AG10803 (cell line): ENCODE measurements around the gene MYL7.

Experiments used
- DNase-seq: peaks from one replicate; pipeline ENCODE4 v3.0.0; 2010; ENCODE audit warnings: low read depth
- H3K4me3 ChIP-seq: 2 replicates; pipeline ENCODE4 v1.5.1; 2011; ENCODE audit warnings: mild to moderate bottlenecking, low read length, control low read depth
- CTCF ChIP-seq: conservative IDR thresholded peaks from 2 replicates; pipeline ENCODE4 v1.5.1; 2011; ENCODE audit warnings: mild to moderate bottlenecking, low read length, control low read depth, inconsistent platforms

Gene MYL7

DNA sequence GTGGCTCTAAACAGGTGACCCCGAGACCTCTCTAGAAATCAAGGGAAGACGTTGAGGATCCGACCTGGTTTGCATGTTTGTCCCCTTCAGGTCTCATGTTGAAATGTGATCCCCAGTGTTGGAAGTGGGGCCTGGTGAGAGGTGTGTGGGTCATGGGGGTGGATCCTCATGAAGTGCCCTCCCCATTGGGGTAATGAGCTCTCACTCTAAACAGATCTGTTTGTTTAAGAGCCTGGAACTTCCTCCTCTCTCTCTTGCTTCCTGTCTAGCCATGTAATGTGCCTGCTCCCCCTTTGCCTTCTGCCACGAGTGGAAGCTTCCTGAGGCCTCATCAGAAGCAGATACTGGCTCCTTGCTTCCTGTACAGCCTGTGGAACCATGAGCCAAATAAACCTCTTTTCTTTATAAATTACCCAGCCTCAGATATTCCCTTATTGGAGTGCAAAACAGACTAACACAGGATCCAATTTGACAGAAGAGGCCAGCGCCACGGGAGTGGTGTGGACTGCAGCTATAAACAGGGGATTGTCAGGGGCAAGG, 48.0 kb downstream of the MYL7 start:
- no peak overlapping the region for H3K4me3 ChIP-seq
- TF ChIP-seq CTCF, result no peak
- no peak for DNase-seq
